Chondrocyte (in vitro differentiated cells): Measurements from ENCODE around the gene CCDC106. TPM values are rescaled to one million over a fixed set of nuclear protein-coding genes. Genes with fewer than 3 reads are reported as not detected.

Source experiments
- DNase-seq: peaks from one replicate; pipeline ENCODE4 v3.0.0; 2021; ENCODE audit warnings: mixed read lengths, low spot score
- H3K27ac Mint-ChIP-seq: one replicate; pipeline ENCODE4 v1.8.0; 2021; ENCODE audit warnings: mild to moderate bottlenecking, moderate library complexity, mixed read lengths; ENCODE audit not compliant: unreplicated experiment
- H3K27me3 Mint-ChIP-seq: 2 replicates; pipeline ENCODE4 v1.8.0; 2021; ENCODE audit warnings: low read depth, mixed read lengths
- H3K36me3 Mint-ChIP-seq: 2 replicates; pipeline ENCODE4 v1.8.0; 2021; ENCODE audit warnings: low read depth, mixed read lengths
- H3K4me1 Mint-ChIP-seq: 2 replicates; pipeline ENCODE4 v1.8.0; 2021; ENCODE audit warnings: low read depth, mild to moderate bottlenecking, mixed read lengths
- H3K4me3 Mint-ChIP-seq: one replicate; pipeline ENCODE4 v1.8.0; 2021; ENCODE audit warnings: mild to moderate bottlenecking, moderate library complexity, mixed read lengths; ENCODE audit not compliant: unreplicated experiment
- H3K9me3 Mint-ChIP-seq: 2 replicates; pipeline ENCODE4 v1.8.0; 2021; ENCODE audit warnings: low read depth, mixed read lengths
- total RNA-seq: library from RNA; stranded (reverse); gene quantifications from 3 replicates; pipeline ENCODE4 v1.2.1, GENCODE V29; 2021
- TF ChIP-seq, protein P1 (sequence below): fragments of 200-600 bp; sonication (generic); IDR thresholded peaks from 2 replicates; pipeline ENCODE4 v1.5.0; 2021; ENCODE audit warnings: antibody characterized with exemption, mild to moderate bottlenecking, moderate library complexity

CCDC106 gene
- total RNA-seq, 1 donor from 2014 or later = 20.9 TPM

DNA sequence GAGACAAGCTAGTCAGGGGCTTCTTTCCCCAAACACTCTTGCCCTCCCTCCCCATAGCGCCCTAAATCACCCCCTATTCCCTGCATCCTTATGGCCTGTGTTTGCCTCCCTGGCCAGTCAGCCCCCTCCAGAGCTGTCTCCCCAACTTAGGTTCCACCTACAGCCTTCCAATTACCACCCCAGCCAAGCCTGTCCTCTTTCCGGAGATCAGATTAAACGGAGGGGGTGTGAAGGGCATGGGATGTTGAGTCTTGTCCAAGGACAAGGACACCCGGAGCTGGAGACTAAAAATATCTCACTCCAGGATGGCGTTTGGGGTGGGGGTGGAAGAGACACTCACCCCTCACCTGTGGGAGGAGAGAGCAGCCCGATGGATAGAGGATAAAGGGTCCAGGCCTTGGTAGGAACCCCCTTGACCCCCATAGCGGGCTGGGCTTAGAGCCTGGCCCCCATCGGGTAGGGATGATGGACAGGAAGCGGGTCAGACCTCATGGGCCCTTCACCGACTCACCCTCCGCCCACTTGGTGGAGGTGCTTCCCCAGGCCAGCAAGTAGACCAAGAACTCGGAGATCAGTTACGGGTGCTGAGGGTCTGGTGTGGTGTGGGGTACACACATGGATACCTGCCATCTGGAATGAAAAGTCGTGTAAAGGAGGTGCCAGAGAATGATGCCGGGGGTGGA, 36.6 kb upstream of the CCDC106 start:
- Mint-ChIP-seq H3K27me3 (no peaks in the 10 kb centered on the region), H3K4me3 (no peak overlapping the region), H3K9me3 (peaks cover 5% of the 10 kb centered on the region), H3K27ac (peak overlapping the region; percentile 36), H3K36me3 (peaks cover 13% of the 10 kb centered on the region), H3K4me1 (peaks cover 26% of the 10 kb centered on the region)
- DNase-seq = no peak
- TF ChIP-seq, protein P1, sequence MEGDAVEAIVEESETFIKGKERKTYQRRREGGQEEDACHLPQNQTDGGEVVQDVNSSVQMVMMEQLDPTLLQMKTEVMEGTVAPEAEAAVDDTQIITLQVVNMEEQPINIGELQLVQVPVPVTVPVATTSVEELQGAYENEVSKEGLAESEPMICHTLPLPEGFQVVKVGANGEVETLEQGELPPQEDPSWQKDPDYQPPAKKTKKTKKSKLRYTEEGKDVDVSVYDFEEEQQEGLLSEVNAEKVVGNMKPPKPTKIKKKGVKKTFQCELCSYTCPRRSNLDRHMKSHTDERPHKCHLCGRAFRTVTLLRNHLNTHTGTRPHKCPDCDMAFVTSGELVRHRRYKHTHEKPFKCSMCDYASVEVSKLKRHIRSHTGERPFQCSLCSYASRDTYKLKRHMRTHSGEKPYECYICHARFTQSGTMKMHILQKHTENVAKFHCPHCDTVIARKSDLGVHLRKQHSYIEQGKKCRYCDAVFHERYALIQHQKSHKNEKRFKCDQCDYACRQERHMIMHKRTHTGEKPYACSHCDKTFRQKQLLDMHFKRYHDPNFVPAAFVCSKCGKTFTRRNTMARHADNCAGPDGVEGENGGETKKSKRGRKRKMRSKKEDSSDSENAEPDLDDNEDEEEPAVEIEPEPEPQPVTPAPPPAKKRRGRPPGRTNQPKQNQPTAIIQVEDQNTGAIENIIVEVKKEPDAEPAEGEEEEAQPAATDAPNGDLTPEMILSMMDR = no peak

DNA sequence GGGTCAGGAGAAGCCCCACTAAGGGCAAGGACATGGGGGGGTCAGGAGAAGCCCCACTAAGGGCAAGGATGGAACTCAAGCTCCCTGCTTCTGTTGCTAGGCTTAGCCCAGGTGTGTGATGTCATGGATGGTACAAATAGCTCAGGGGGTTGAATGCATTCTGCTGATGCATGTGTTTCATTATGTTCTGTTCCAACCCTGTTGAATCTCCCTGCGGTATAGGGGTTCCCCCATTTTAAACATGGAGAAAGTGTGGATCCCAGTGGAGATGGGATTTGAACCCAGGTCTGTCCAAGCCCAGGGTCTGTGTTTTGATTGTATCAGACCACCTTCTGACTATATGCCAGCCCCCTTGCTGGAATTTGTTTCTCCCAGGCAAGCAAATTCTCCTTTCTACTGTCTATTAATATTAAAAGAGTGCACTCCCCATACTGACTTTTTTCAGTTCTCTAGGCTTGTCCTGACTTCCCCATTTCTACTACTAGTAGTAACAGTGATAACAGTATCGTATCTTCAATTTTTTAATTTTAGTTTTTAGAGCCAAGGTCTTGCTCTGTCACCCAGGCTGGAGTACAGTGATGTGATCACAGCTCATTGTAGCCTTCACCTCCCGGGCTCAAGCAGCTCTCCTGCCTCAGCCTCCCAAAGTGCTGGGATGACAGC, 35.9 kb upstream of the CCDC106 start:
- no peak for DNase-seq
- H3K4me3 Mint-ChIP-seq = no peak overlapping the region
- TF ChIP-seq, protein P1 = no peak
- peaks cover 13% of the 10 kb centered on the region for H3K36me3 Mint-ChIP-seq
- no peaks in the 10 kb centered on the region for H3K27me3 Mint-ChIP-seq
- peak overlapping the region; percentile 36 for H3K27ac Mint-ChIP-seq
- H3K4me1 Mint-ChIP-seq = peaks cover 19% of the 10 kb centered on the region
- peaks cover 5% of the 10 kb centered on the region for H3K9me3 Mint-ChIP-seq

DNA sequence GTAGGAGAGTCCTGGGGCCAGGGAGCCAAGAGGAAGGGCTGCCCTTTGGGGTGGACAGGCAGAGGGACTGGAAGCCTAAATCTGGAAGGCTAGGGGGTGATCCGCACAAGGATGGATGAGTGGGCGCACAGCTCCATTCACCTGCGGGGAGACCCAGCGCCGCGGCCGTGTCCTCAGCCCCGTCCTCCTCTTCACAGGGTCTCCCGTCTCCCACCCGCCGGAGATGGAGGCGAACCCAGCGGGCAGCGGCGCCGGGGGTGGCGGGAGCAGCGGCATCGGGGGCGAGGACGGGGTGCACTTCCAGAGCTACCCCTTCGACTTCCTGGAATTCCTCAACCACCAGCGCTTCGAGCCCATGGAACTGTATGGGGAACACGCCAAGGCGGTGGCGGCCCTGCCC, 34.6 kb upstream of the CCDC106 start:
- Mint-ChIP-seq H3K4me3 (no peak overlapping the region), H3K9me3 (peaks cover 5% of the 10 kb centered on the region), H3K27ac (peak overlapping the region; percentile 45), H3K4me1 (peaks cover 9% of the 10 kb centered on the region), H3K27me3 (no peaks in the 10 kb centered on the region), H3K36me3 (peaks cover 16% of the 10 kb centered on the region)
- TF ChIP-seq, protein P1 = no peak
- DNase-seq = no peak

DNA sequence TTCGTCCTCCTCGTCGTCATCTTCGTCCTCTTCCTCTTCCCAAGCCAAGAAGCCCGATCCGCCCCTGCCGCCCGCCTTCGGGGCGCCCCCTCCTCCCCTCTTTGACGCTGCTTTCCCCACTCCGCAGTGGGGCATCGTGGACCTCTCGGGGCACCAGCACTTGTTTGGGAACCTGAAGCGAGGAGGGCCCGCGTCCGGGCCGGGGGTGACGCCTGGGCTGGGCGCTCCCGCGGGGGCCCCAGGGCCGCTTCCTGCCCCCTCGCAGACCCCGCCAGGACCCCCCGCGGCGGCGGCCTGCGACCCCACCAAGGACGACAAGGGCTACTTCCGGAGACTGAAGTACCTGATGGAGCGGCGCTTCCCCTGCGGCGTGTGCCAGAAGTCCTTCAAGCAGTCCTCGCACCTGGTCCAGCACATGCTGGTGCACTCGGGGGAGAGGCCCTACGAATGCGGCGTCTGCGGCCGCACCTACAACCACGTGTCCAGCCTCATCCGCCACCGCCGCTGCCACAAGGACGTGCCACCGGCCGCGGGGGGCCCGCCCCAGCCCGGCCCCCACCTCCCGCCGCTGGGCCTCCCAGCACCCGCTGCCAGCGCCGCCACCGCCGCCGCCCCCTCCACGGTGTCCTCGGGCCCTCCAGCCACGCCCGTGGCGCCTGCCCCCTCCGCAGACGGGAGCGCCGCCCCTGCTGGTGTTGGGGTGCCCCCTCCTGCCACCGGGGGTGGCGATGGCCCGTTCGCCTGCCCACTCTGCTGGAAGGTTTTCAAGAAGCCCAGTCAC, 33.9 kb upstream of the CCDC106 start:
- H3K36me3 Mint-ChIP-seq = peaks cover 13% of the 10 kb centered on the region
- DNase-seq = no peak
- no peaks in the 10 kb centered on the region for H3K27me3 Mint-ChIP-seq
- TF ChIP-seq, protein P1 = no peak
- no peak overlapping the region for H3K4me3 Mint-ChIP-seq
- peaks cover 9% of the 10 kb centered on the region for H3K4me1 Mint-ChIP-seq
- peaks cover 5% of the 10 kb centered on the region for H3K9me3 Mint-ChIP-seq
- no peak overlapping the region for H3K27ac Mint-ChIP-seq
